Measurements from ENCODE around the gene TIMM17B.

Gene TIMM17B

DNA sequence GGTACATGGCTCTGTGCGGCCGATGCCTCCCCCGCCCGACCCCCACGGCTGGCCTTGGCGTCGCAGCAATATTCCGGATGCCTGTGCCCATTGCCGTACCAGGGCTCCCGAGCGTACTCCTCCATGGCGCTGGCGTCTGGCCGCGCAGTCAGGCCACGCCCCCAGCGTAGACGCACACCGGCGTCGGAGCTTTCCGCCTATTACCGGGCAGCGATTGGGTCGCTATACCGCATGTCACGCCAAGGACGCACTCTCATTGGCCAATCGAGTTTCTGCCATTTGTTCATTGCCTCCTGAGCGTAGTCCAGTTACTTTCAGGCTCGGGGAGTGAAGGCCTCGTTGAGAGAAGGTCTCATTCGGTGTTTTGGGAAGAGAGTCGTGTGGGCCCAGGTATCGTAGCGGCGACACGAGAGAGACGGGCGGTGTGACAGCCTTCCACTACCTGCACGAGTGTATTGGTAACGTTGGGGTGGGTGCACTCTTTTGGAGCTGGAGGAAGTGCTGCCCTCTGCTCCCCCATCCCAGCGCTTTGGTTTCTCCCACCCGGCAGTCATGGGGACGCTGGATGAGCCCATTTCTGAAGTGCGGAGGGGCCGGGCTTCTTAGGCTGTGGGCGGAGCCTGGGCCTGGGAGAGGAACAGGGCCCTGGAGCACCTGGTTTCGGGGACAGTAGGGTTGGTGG lies at the start of gene TIMM17B, which contains the start of gene PQBP1:
Gene TIMM17B, minus strand, starts transcription at position 144 of the 682 bp plus-strand sequence. Its CDS starts 19 bp downstream, at position 125.
Gene PQBP1, plus strand, starts transcription at position 306 of the 682 bp plus-strand sequence. CDS start 580 bp downstream, outside the sequence.
- H3K27me3 Mint-ChIP-seq = no peaks in the 10 kb centered on the region
- peaks cover 5% of the 10 kb centered on the region for H3K36me3 Mint-ChIP-seq (ENCODE audit: low read depth)
- H3K9me3 Mint-ChIP-seq = no peaks in the 10 kb centered on the region
- H3K27ac Mint-ChIP-seq = peak within 1 kb of the TSS; percentile 96
- H3K4me1 Mint-ChIP-seq = peaks cover 26% of the 10 kb centered on the region
- DNase-seq = peak; percentile 82
- H3K4me3 Mint-ChIP-seq = peak within 1 kb of the TSS; percentile 91
- ATAC-seq = peak; percentile 94

DNA sequence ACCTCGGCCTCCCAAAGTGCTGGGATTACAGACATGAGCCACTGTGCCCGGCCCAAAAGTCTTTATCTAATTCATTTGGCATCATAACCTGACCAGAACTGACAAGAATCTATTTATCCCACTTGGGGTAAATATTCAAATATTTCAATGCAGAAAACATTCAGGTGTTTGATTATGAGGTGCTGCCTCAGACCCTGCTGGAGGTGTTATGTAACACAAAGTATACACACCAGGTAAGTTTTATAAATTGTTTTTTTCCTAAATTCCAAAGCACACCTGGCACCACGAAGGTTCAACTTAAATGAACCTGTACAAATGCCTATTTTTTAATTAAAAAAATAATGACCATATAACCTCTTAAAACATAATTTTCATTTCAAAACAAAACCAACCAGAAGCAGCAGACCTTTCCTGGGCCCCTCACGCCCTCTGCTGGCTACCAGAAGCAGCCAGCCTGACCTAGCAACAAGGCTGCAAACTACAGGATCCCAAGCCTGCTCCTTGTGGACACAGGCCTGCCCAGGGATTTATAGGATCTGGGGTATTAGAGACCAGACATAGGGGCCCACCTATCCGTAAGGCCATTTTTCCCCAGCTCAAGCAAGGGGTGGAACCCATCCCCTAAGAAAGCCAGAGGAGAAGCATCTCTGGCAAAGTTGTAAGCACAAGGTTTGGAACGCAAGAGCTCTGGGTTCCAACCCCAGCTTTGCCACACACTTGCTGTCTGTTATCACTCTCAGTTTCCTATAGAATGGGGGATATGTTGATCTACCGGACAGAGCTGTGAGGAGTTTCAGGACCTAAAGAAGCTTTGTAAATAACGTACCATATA lies 48.2 kb upstream of the TIMM17B start:
- Mint-ChIP-seq H3K27ac (no peak overlapping the region), H3K4me1 (peaks cover 48% of the 10 kb centered on the region), H3K27me3 (no peaks in the 10 kb centered on the region), H3K9me3 (no peaks in the 10 kb centered on the region), H3K4me3 (no peak overlapping the region), H3K36me3 (ENCODE audit: low read depth) (peaks cover 18% of the 10 kb centered on the region)
- DNase-seq (peak; percentile 52), ATAC-seq (no peak)

DNA sequence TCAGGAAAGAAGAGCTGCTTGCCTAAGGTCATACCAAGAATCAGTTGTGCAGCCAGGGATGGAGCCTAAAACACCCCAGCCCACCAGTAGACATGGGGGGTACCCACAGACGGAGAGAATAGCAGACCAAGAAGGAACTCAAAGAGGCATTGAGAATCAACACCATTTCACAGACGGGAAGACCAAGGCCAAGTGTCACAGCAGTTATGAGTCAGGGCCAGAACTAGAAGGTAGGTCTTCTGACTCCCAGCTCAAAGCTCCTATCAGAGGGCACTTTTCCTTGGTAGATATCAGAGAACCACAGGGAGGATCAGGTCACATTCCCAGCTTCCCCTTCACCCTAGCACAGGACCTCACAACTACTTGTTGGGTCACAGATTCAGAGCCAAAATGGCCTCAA lies 45.3 kb upstream of the TIMM17B start:
- no peak for DNase-seq
- H3K27ac Mint-ChIP-seq = peak overlapping the region; percentile 87
- no peak for ATAC-seq
- peaks cover 74% of the 10 kb centered on the region for H3K4me1 Mint-ChIP-seq
- no peaks in the 10 kb centered on the region for H3K27me3 Mint-ChIP-seq
- H3K36me3 Mint-ChIP-seq (ENCODE audit: low read depth) = peaks cover 19% of the 10 kb centered on the region
- no peaks in the 10 kb centered on the region for H3K9me3 Mint-ChIP-seq
- peak overlapping the region; percentile 46 for H3K4me3 Mint-ChIP-seq

DNA sequence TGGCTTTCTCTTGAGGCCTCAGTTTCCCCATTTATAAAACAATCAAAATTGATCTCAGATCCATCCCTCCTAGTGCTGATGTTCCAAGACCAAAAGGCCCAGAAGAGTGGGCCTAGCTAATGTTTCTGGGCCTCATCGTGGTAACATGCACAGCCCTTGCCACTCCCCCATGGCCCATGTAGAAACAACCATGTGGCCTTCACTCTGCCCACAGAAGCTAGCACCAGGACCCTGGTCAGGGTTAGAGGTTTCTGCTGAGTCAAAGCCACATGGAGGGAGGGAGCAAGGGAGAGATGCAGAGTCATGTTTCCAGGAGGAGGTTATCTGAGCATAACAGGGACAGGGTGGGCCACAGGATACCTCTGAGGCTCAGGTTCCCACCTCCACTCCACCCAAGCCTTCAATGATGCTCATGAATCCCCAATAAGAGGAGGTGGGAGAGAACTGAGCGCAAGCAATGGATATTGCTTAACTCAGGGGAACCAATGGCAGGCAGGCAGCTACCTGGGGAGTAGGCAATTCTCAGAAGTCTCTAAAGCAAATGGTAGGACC lies 42.9 kb upstream of the TIMM17B start:
- peaks cover 89% of the 10 kb centered on the region for H3K4me1 Mint-ChIP-seq
- ATAC-seq (no peak), DNase-seq (no peak)
- peak overlapping the region; percentile 97 for H3K27ac Mint-ChIP-seq
- no peaks in the 10 kb centered on the region for H3K27me3 Mint-ChIP-seq
- H3K36me3 Mint-ChIP-seq (ENCODE audit: low read depth) = peaks cover 21% of the 10 kb centered on the region
- H3K9me3 Mint-ChIP-seq = no peaks in the 10 kb centered on the region
- H3K4me3 Mint-ChIP-seq = no peak overlapping the region

DNA sequence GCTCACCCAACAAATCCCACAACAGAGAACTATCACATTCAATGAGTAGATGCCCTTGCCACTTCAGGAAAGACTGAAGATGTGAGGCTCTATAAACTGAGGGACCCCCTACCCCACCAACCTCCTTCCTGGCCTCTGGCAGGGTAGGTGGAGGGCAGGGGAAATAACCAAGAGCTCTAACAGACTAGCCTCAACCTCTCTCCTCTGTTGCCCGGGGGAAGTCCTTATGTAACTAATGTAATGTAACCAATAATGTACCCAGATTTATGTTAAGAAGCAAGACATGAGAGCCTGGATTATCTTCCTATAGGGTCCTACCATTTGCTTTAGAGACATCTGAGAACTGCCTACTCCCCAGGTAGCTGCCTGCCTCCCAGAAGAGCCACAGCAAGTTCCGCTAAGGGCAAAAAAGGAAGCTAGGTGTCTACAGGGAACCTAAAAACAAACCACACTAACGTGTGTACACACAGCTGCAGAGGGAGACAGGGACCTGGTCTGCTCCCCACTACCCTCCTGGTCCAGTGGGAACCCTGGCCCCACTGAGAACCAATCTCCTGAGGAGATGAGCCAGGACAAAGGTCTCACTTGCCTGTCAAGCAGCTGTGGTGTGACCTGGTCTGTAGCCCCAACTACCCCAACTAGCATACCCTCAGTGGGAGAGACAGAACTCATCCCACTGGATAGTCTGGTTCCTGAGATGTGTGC lies 42.1 kb upstream of the TIMM17B start:
- Mint-ChIP-seq H3K9me3 (no peaks in the 10 kb centered on the region), H3K27ac (peak overlapping the region; percentile 97), H3K27me3 (no peaks in the 10 kb centered on the region), H3K4me3 (peak overlapping the region; percentile 74), H3K36me3 (ENCODE audit: low read depth) (peaks cover 29% of the 10 kb centered on the region), H3K4me1 (peaks cover 97% of the 10 kb centered on the region)
- ATAC-seq (no peak), DNase-seq (no peak)

DNA sequence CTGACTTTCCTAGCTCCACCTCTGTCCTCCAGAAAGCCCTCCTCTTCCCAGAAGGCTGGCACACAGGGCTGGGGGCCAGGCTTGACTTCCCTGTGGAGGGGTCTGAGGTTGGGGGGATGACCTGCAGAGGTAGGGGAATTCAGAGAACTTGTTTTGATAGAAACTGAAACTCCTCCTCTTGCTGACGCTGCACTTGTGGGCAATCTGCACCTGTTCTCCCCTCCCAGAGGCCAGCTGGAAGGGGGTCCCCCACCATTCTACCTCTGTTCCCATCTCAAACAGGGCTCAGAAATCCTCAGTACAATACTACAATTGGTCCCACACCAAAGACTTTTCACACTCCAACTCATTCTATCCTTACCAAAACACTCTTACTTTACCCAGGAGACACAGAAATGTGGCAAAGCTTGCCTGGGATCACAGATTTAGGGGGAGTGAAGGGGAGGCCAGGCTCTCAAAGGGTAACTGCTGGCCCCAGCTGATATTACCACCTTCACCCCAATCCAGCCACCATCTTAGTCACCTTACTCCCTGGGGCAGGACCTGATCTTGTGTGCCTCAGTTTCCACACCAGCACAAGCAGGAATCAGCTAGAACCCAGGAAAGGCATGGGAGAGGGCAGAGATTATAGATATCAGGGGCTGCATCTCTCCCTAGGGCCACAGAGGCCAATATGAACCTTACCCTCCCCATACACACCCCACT lies 41.3 kb upstream of the TIMM17B start:
- peak; percentile 55 for ATAC-seq
- Mint-ChIP-seq H3K4me3 (peak overlapping the region; percentile 74), H3K27me3 (no peaks in the 10 kb centered on the region), H3K4me1 (peaks cover 99% of the 10 kb centered on the region), H3K36me3 (ENCODE audit: low read depth) (peaks cover 36% of the 10 kb centered on the region), H3K9me3 (no peaks in the 10 kb centered on the region), H3K27ac (peak overlapping the region; percentile 97)
- peak; percentile 74 for DNase-seq

DNA sequence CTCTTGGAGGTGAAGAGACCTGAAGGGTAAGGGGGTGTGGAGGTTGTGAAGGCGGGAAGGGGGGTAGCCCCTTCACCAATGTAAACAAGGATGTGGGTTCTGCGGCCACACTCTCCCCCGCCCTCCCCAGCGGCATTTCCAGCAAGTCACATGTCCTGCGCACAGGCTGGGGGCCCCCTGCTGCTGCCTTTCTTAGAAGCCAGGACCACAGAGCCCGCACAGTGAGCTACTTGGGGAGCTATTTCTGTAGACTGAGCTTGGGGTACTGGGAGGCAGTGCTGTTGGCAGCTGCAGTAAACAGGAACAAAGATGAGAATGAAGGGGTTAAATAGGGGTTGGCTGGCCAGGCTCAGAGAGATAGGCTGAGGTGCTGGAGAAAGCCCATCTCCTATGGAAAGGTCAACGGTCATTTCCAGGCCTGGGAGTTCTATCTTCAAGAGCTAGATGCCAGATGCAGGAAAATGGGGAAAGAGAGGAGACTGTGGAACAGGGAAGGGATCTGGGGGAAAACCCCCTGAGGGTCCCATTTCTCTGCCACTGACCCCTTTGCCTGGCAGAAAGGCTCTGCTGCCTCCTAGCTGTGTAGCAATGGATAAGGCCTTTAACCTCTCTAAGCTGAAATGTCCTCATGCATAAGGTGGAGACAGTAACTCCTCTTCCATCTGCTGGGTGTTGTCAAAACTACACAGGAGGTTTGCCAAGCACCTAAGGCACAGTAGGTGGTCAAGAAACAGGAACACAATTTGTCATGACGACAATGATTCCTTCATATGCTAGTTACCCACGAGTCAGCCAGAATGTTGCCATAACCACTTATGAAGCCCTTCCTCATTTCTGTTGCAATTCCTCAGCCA lies 39.7 kb upstream of the TIMM17B start:
- no peaks in the 10 kb centered on the region for H3K27me3 Mint-ChIP-seq
- H3K36me3 Mint-ChIP-seq (ENCODE audit: low read depth) = peaks cover 36% of the 10 kb centered on the region
- no peaks in the 10 kb centered on the region for H3K9me3 Mint-ChIP-seq
- DNase-seq = peak; percentile 86
- peak overlapping the region; percentile 97 for H3K27ac Mint-ChIP-seq
- H3K4me1 Mint-ChIP-seq = peaks cover 89% of the 10 kb centered on the region
- H3K4me3 Mint-ChIP-seq = peak overlapping the region; percentile 74
- ATAC-seq = peak; percentile 77

DNA sequence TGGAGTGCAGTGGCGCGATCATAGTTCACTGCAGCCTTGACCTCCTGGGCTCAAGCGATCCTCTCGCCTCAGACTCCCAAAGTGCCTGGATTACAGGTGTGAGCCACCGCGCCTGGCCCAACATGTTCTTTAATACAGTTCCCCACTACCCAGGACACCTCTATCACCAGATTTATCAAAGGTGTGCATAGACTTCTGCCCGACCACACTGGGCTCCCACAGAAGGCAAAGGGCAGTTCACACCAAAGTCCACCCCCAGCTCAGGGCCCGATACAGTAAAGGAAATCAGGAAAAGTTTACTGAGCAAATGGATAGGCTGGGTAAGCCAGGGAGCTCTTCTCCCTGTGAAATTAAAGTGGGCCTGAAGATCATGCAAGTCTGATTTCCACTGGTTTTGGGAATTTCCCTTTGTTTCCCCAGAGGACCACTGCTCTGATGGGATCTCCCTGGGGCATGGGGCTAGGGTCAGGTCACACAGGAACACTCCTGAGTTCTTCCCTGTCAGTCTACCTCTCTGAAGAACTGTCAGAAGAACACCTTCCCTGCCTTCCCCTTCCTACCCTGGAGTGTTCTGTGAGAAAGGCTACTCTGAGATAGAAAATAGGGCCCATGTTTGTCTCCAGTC lies 39.0 kb upstream of the TIMM17B start:
- Mint-ChIP-seq H3K4me3 (peak overlapping the region; percentile 74), H3K27me3 (no peaks in the 10 kb centered on the region), H3K27ac (peak overlapping the region; percentile 97), H3K36me3 (ENCODE audit: low read depth) (peaks cover 33% of the 10 kb centered on the region), H3K9me3 (no peaks in the 10 kb centered on the region), H3K4me1 (peaks cover 81% of the 10 kb centered on the region)
- DNase-seq (no peak), ATAC-seq (no peak)

DNA sequence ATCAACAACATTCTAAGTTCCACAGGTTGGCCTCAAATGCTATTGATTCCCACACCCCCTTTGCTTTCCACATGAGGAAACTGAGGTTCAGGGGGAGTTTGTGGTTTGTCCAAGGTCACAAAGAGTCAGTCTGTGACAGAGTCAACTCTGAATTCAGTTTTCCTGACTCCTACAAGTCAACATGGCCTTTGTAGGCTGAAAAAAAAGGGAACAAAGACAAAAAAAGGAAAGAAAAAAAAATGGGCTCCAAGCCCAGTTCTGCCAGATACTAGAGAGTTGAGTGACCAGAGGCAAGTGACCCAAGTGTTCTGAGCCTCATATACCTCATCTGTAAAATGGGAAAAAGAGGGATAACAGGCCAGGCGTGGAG lies 37.7 kb upstream of the TIMM17B start:
- Mint-ChIP-seq H3K4me3 (peak overlapping the region; percentile 48), H3K36me3 (ENCODE audit: low read depth) (peaks cover 29% of the 10 kb centered on the region), H3K27me3 (no peaks in the 10 kb centered on the region), H3K4me1 (peaks cover 70% of the 10 kb centered on the region), H3K27ac (peak overlapping the region; percentile 97), H3K9me3 (no peaks in the 10 kb centered on the region)
- ATAC-seq (no peak), DNase-seq (no peak)

DNA sequence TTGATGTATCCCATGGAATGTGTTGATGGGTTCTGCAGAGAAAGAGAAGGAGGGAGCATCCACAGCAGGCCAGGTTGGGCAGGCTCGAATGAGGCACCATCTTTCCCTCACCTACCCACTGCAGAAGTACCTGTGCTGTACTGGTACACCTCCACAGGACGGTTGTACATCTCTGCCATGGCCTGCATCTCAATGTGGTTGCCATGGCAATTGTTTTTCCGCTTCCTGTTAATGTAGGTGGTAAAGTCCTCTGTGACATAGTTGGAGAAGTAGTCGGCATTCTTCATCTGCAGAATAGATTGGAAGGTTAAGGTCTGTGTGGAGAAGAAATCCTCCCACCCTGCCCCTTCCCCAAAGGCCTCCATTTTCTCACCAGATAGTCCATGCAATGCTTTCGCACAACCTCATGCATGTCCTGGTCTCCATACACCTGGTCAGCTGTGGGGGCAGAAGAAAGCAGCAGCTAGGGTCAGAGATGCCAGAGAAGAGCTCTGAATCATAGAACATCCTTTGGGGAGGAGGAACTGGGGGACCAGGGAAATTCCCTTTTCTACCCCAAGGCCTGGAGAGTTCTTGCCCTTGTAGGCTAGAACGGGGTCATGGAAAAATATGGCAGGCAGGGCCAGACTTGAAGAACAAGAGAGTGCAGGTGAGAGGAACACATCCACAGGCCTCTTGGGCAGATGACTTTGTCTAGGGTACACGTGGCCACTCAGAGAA lies 37.2 kb upstream of the TIMM17B start:
- H3K27ac Mint-ChIP-seq = peak overlapping the region; percentile 97
- H3K27me3 Mint-ChIP-seq = no peaks in the 10 kb centered on the region
- DNase-seq (no peak), ATAC-seq (peak; percentile 27)
- H3K4me1 Mint-ChIP-seq = peaks cover 65% of the 10 kb centered on the region
- peak overlapping the region; percentile 48 for H3K4me3 Mint-ChIP-seq
- H3K36me3 Mint-ChIP-seq (ENCODE audit: low read depth) = peaks cover 31% of the 10 kb centered on the region
- no peaks in the 10 kb centered on the region for H3K9me3 Mint-ChIP-seq

DNA sequence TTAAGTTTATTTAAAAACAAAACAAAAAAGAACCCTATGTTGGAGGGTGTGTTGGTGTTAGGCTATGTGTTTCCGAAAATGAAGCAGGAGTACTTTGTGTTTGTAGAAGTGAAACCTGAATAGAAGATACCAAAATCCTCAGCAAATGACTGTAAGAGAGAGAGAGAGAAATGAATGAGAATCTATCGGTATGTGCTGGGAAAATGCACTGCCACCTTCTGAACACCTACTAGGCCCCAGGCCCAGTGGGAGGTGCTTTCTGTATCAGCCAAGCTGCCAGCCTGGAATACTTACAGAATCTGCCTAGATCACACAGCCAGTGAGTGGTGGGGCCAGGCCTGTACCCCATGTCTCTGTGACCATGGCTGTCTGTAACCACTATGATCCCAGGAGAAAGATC lies 36.2 kb upstream of the TIMM17B start:
- Mint-ChIP-seq H3K4me1 (peaks cover 56% of the 10 kb centered on the region), H3K27me3 (no peaks in the 10 kb centered on the region), H3K9me3 (no peaks in the 10 kb centered on the region), H3K27ac (peak overlapping the region; percentile 97), H3K36me3 (ENCODE audit: low read depth) (peaks cover 32% of the 10 kb centered on the region), H3K4me3 (peak overlapping the region; percentile 35)
- ATAC-seq = no peak
- DNase-seq = no peak

DNA sequence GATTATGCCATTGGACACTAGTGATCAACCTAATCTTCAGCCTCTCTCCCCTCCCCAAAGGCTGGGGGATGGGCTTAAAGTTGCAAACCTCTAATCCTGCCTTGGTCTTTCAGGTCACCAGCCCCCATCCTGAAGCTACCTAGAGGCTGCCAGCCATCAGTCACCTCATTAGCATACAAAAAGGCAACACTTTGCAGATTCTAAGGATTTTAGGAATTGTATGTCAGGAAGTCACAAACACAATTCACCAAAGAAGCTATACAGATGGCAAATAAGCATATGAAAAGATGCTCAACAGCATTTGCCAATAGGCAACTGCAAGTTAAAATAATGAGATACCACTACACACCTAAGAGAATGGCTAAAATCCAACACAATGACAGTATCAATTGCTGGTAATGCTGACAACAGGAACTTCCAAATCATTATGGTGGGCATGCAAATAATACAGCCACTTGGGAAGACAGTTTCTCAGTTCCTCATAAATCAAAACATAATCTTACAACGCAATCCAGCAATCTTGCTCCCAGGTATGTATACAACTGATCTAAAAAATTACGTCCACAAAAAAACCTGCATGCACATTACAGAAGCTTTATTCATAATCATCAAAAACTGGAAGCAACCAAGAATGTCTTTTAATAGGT lies 30.3 kb upstream of the TIMM17B start:
- peaks cover 30% of the 10 kb centered on the region for H3K4me1 Mint-ChIP-seq
- no peak for ATAC-seq

More for the DNA sequence above, 30.3 kb upstream of the TIMM17B start:
- Mint-ChIP-seq H3K36me3 (ENCODE audit: low read depth) (peaks cover 31% of the 10 kb centered on the region), H3K27me3 (no peaks in the 10 kb centered on the region), H3K4me3 (no peak overlapping the region), H3K27ac (no peak overlapping the region), H3K9me3 (no peaks in the 10 kb centered on the region)
- DNase-seq = no peak
